ENCODE measurements around the gene MYOM1. TPM values are rescaled to one million over a fixed set of nuclear protein-coding genes. Genes with fewer than 3 reads are reported as not detected.

MYOM1 gene
- total RNA-seq, 1 donor from 2014 or later, result 2.5 TPM

DNA sequence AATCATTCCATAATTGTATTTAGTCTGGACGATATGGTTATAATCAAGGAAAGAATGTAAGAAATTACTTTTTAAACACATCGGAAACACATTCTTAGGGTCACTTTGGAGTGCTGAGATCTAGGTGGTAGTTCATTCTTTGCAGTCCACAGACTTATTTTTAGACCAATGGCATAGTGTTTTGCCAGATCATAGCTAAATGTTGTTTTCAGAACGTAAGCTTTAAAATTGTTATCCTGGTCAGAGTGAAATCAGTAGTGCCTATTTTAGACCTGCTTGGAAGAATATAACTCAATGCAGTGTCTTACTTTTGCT is 32.2 kb upstream of the MYOM1 start:
- no peak for DNase-seq
- intact Hi-C loops (cut with DNase I), result no loop called here
- Histone ChIP-seq H3K27me3 (no peaks in the 10 kb centered on the region), H3K9me3 (no peaks in the 10 kb centered on the region), H3K4me3 (peak overlapping the region; percentile 81), H3K36me3 (peaks cover 56% of the 10 kb centered on the region), H3K27ac (peak overlapping the region; percentile 97), H3K4me1 (peaks cover 59% of the 10 kb centered on the region)
- TF ChIP-seq, protein P1, sequence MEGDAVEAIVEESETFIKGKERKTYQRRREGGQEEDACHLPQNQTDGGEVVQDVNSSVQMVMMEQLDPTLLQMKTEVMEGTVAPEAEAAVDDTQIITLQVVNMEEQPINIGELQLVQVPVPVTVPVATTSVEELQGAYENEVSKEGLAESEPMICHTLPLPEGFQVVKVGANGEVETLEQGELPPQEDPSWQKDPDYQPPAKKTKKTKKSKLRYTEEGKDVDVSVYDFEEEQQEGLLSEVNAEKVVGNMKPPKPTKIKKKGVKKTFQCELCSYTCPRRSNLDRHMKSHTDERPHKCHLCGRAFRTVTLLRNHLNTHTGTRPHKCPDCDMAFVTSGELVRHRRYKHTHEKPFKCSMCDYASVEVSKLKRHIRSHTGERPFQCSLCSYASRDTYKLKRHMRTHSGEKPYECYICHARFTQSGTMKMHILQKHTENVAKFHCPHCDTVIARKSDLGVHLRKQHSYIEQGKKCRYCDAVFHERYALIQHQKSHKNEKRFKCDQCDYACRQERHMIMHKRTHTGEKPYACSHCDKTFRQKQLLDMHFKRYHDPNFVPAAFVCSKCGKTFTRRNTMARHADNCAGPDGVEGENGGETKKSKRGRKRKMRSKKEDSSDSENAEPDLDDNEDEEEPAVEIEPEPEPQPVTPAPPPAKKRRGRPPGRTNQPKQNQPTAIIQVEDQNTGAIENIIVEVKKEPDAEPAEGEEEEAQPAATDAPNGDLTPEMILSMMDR (IDR thresholded peaks at IDR 0.05), result no peak
- ATAC-seq, result no peak

- H3K9me3 ChIP-seq, result no peaks in the 10 kb centered on the region
- TF ChIP-seq, protein P1 (IDR thresholded peaks at IDR 0.05), result no peak
- peak overlapping the region; percentile 97 for H3K27ac ChIP-seq
- H3K27me3 ChIP-seq, result no peaks in the 10 kb centered on the region
- ATAC-seq, result no peak
- peak overlapping the region; percentile 81 for H3K4me3 ChIP-seq
- H3K4me1 ChIP-seq, result peaks cover 56% of the 10 kb centered on the region
- H3K36me3 ChIP-seq, result peaks cover 51% of the 10 kb centered on the region
- intact Hi-C loops (cut with DNase I), result no loop called here
- DNase-seq, result no peak
Measured at GRCh38 chr18:3251249-3251962, 31.6 kb upstream of the MYOM1 start.

GRCh38 chr18:3250237-3251107 is 30.7 kb upstream of the MYOM1 start:
- Histone ChIP-seq H3K4me1 (peaks cover 47% of the 10 kb centered on the region), H3K27me3 (no peaks in the 10 kb centered on the region), H3K36me3 (peaks cover 42% of the 10 kb centered on the region), H3K9me3 (no peaks in the 10 kb centered on the region), H3K27ac (peak overlapping the region; percentile 97), H3K4me3 (peak overlapping the region; percentile 81)
- TF ChIP-seq, protein P1 (IDR thresholded peaks at IDR 0.05), result no peak
- intact Hi-C loops (cut with DNase I), result no loop called here
- no peak for DNase-seq
- no peak for ATAC-seq

DNA sequence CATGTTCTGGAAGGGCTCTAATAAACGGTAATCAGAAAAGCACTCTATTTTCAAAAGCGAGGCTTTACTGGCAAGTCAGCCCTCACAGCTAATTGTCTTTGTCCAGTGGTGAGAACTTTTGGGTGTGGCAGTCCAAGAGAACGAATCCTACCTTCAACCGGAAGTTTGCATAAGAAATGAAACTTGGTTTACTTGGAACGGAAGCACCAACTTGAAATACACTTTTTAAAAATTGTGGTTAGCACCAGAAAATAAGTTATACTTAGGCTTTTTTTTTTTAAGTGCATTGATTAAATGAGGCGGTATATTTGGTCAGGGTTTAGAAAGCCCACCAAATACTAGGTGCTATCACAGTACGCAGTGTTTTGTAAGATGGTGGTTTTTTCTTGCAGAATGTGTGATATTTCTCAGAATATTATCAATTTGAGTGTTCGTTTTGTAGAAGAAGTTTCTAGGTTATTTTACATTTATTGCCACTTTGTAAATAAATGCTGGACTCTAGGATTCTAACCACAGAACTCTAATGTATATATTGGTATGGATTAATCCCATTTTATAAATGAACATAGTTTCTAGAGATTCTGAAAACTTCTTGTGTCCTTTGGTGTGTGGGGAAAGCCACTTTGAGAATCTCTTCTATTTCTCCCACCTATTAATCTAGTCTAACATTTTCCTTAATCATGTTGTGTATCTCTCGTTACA is 29.0 kb upstream of the MYOM1 start:
- no peaks in the 10 kb centered on the region for H3K9me3 ChIP-seq
- H3K27ac ChIP-seq, result peak overlapping the region; percentile 97
- TF ChIP-seq, protein P1 (IDR thresholded peaks at IDR 0.05), result no peak
- H3K27me3 ChIP-seq, result no peaks in the 10 kb centered on the region
- intact Hi-C loops (cut with DNase I), result loop anchor here (5.0 to 10.0 kb wide), 2 partner anchors 94 to 312 kb away; no protein-coding TSS in a partner anchor
- H3K4me3 ChIP-seq, result peak overlapping the region; percentile 81
- no peak for DNase-seq
- H3K4me1 ChIP-seq, result peaks cover 52% of the 10 kb centered on the region
- H3K36me3 ChIP-seq, result peaks cover 25% of the 10 kb centered on the region
- no peak for ATAC-seq

DNA sequence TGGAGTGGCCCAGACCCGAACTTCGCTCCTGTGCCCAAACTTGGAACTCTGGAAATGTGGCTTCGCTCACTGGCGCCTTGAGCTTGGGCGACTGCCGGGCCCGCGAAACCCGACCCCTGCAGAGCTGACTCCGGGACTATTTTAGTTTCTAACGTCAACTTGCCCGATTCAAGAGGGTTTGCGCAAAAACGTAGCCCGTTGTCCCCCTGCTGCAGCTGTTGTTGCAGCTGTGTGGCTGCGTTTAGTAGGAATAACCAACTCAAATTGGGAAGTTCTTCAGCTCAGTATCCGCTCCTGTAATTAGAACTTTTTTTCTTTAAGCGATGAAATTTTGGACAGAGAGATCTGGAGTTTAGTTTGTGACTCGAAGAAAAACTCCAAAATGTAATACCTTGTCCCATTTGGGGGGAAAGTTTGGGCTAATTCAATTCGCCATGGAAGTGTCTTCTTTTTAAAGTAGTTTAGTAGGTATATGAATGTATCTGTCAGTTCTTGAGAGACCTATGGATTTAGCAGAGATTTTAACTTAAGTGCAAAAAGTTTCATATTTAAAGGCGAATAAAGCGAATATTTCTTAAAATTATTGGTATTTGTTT is 28.4 kb upstream of the MYOM1 start:
- ATAC-seq (no peak), DNase-seq (no peak)
- TF ChIP-seq, protein P1 (IDR thresholded peaks at IDR 0.05), result no peak
- Histone ChIP-seq H3K27ac (peak overlapping the region; percentile 97), H3K27me3 (no peaks in the 10 kb centered on the region), H3K9me3 (no peaks in the 10 kb centered on the region), H3K4me3 (peak overlapping the region; percentile 81), H3K4me1 (peaks cover 47% of the 10 kb centered on the region), H3K36me3 (peaks cover 19% of the 10 kb centered on the region)
- intact Hi-C loops (cut with DNase I), result loop anchor here (5.0 to 10.0 kb wide), 2 partner anchors 93 to 311 kb away; no protein-coding TSS in a partner anchor

Measured in upper lobe of right lung (tissue), 1 donor.